MV-4-11 (cell line): Measurements from ENCODE around the gene KRTAP15-1.

ENCODE experiments used
- DNase-seq: peaks from one replicate; lab custom pipeline; 2025; lab: John Stamatoyannopoulos, UW

KRTAP15-1 gene, protein sequence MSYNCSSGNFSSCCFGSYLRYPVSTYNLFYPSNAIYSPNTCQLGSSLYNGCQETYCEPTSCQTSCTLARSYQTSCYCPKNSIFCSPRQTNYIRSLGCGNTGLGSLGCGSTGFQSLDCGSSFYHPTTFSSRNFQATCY

DNA sequence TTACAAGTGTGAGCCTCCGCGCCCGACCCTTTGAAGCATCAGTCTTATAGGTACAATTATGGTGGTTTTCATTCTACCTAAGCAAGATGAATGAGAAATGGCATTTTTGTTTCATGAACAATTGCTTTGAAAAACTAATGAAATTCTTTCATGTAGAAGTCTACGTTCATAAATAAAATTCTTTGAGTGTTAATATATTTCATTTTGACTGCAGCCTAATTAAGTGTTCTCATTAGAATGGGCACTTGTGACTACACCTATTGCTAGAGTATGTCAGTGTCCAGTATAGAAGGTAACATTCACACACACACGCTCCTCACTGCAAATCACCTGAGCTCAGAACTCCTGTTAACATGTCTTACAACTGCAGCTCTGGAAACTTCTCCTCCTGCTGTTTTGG is at the start of gene KRTAP15-1:
Gene KRTAP15-1 (plus strand): TSS at position 301 of the 400 bp plus-strand sequence. CDS start 53 bp downstream, at position 354.
- no peak for DNase-seq

DNA sequence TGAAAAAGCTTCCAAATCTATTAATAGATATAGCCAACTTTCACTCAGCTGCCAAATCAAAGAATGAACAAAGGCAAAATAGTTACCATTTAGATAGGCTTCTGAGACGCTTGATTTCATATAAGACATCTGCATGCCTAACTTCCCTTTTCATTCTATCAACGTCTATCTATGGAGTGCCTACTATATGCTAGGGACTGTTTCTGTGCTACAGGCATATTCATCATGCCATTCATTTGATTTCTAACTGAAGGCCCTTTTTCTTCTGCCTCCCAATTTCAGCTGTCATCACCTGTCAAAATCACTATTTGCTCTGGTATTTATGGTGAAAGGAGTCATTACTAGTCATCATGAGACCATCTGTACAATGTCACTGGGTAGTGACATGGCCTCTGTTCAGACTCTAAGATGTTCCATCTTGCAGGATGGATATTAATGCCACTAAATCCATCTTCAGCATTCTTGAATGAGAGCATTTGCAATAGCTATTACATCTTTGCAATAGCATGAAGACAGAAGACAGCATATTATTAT is 48.5 kb upstream of the KRTAP15-1 start:
- DNase-seq = no peak

DNA sequence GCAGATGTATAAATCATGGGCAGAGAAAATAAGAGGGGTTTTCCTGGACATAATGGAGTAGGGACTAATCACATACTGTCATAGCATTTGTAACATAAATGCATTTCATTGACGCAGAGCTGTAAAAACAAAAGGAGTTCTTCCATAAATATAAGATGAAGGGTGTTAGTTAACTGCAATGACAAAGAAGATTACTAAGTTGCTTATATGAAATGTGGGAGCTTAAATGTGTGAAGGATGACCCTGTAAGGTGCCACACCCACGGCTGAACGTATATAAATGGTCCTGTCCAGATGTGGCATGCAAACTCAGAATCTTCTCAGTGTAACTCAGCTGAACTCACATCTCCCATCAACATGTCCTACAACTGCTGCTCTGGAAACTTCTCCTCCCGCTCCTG is 44.3 kb upstream of the KRTAP15-1 start, which contains the start of gene KRTAP13-1:
Gene KRTAP13-1 (plus strand): TSS at position 301 of the 400 bp plus-strand sequence. CDS start 56 bp downstream, at position 357.
- no peak for DNase-seq

DNA sequence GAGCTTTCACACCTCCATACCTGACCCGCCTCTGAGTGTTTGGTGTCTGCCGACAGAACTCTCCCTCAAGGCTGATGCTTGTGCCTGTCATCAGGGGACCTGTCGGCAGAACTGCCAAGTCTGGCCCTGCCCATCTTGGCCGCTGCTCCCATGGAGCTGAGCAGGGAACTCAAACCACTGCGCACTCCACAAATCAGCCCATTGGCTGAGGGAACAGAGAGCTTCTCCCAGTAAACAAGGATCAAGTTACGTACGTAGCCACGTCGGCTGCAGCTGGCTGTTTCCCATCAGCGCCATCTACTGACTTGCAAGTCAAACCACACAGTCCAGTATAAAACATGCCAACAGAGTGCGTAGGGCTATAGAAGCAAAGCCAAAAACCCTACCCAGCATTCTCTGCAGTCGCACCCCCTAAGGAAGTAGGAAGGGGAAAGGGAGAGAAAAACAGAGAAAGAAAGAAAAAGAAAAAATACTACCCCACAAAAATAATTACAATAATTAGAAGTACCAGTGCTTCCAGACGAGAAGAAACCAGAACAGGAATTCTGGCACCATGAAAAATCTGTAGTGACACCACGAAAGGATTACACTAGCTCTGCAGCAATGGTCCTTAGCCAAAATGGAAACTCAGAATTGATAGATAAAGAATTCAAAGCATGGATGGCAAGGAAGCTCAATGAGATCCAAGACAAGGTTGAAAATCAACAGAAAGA is 31.1 kb upstream of the KRTAP15-1 start:
- no peak for DNase-seq

DNA sequence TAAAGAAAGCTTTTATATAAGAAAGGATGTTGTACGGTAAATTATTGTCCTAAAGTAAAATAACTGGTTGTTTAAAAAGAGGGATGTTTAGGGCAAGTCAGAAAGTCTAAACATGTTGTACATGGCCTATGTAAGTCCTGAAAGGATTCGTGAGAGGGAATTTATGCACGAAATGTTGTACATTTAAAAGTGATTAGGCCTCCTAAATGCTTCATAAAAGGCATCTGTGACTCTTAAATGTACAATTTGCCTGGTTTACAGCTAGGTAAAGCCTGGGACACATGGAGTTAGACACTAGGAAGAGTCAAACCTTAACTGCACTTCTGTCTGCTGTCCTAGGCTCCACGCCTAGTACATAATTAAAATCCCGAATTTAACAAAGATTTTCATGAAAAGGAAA is 24.1 kb upstream of the KRTAP15-1 start:
- no peak for DNase-seq

- DNase-seq = no peak
Measured at GRCh38 chr21:30425826-30426225, 14.2 kb upstream of the KRTAP15-1 start, which contains the start of gene KRTAP13-3. TSS of gene KRTAP13-3 (minus strand) at chr21:30425926. CDS start at chr21:30425912, 14 bp downstream.

DNA sequence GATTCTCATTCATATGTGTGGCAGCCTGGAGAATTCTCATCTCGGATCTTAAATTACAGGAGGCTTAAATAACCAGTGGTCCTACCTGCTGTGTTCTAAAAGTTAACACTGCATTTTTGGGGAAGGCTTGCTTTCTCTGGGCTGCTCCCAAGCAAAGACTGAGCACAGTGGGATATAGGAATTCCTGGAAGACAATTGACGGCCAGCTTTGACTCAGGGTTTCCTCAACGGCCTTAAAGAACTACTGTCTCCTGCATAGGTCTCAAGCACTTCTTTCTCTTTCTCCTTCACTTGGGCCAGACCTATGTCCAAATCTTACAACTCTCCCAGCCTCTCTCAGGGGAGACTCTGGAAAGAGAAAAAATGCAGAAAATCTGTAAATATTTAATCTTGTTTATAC is 13.3 kb upstream of the KRTAP15-1 start:
- DNase-seq = no peak

DNA sequence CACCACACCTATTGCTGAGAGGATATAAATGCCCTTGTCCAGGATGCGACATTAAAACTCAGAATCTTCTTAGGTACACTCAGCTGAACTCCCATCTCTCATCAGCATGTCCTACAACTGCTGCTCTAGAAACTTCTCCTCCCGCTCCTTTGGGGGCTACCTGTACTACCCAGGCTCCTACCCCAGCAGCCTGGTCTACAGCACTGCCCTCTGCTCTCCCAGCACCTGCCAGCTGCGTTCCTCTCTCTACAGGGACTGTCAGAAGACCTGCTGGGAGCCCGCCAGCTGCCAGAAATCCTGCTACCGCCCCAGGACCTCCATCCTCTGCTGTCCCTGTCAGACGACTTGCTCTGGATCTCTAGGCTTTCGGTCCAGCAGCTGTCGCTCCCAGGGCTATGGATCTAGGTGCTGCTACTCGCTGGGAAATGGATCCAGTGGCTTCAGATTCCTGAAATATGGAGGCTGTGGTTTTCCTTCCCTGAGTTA is 9.9 kb upstream of the KRTAP15-1 start, which contains the start of gene KRTAP13-4:
Gene KRTAP13-4 (plus strand): TSS at position 51 of the 486 bp plus-strand sequence. CDS start 56 bp downstream, at position 107.
- DNase-seq = no peak

- DNase-seq = no peak
Measured at GRCh38 chr21:30434033-30434631, 5.9 kb upstream of the KRTAP15-1 start.

DNA sequence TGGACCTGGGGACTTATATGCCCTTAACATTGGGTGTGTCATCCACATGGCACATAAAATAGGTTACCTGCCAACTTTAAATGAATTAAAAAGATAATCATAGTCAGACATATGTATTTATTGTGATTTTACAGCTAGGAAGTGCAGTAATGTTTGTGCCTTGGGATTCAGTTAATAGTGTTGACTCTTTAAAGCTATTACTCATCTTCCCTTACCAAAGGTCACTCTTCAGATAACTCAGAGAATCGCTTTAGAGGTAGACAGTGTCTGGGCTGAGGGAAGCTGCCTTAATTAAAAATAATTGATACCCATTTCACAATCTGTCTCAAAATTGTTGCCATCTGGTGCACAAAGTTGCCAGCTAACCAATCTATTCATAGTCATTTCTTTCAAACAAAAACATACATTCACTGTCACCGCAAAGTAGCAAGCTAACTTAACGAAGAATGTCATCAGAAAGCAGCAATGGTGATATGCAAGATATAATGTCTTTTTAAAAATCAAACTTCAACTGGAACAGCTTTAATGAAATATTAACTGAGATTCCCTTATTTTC is 3.0 kb upstream of the KRTAP15-1 start:
- DNase-seq = no peak

GRCh38 chr21:30443226-30443625 is 3.2 kb downstream of the KRTAP15-1 start:
- DNase-seq = no peak

DNA sequence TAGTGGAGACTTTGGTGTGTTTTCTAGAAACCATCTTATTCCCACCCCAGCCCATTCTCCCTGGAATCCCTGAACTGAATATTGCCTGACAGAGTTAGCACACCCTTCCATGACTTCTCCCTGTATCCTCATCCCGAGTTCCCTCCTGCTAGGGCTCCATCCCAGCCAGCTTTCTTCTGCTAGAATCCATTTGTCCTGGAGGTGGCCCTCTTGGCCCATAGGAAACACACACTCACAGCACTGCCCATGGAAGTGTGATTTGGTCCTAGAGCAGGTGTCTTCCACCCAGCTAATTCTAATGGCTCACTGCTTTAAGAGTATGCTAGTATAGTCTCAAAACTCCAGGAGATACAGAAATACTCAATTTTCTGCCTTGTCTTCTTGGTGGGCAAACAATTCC is 4.1 kb downstream of the KRTAP15-1 start:
- no peak for DNase-seq

DNA sequence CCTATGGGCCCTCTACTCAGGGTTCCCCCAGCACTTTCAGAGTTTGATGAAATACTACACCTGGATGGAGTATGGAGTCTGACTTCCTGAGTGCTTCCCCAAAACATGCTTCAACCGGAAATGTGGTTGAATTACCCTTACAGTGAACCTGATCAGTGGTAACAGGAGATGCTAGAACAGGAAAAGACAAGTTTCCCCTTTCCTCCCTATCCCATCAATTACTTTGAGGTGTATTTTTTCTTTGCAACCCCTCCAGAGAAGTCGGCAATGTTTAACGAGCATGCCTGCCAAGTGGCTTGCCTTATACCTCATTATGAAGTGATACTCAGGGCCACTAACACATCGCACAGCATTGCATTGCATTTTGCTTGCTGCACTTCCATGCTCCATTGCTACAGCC is 7.0 kb downstream of the KRTAP15-1 start:
- no peak for DNase-seq

DNA sequence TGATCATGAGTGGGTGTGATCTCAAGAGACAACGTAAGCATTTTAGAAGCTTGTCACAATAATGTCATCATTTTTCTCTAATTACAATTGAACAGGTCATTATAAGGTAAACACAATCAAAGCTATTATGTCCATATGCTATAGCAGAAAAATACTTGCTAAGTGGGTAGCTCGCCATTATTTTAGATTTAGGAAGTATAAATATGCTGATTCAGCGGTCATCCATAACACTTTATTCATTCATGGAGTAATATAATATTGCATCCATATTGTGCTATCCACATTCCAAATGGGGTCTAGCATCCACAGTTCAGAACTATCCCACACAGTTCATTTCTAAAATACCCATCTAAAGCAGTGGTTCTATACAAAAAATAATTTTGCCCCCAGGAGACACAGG is 8.4 kb downstream of the KRTAP15-1 start:
- no peak for DNase-seq

GRCh38 chr21:30463713-30464112 is 23.6 kb downstream of the KRTAP15-1 start:
- DNase-seq = no peak

GRCh38 chr21:30468900-30469714 is 29.0 kb downstream of the KRTAP15-1 start:
- no peak for DNase-seq

GRCh38 chr21:30478004-30478403 is 37.9 kb downstream of the KRTAP15-1 start:
- no peak for DNase-seq

DNA sequence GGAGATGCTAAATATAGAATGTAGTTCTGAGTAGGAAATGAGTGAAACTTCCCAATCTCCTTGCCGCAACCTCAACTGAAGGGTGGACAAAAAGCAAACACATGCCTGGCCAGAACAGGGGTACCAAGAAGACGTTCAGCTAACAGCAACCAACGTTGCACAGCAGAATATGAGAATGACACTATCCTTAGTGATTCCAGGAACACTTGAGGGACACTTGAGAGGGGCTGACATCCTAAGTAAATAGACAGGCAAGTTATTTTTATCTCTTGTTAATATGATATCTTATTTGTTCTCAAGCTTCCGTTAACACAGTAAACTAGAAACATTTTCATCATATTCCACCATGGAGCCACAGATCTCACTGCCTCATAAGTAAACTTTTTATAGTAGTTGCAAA is 39.2 kb downstream of the KRTAP15-1 start:
- no peak for DNase-seq

DNA sequence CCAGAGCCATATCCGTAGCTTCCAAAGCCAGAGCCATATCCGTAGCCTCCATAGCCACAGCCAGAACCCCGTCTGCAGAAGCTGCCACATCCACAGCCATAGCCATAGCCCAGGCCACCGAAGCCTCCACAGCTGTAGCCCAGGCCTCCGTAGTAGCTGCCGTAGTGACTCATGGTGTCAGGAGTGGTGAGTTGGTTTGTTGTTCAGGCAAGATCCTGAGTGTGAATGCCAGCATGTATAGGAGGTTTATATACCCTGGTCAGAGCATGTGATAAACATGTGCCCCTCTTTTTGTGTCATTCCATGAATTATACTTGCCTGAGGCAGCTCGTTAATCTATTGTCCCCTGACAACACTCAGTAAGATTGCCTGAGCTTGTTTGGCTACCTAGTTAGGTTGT is 40.1 kb downstream of the KRTAP15-1 start, which contains the start of gene KRTAP19-1:
Gene KRTAP19-1 (minus strand): TSS at position 223 of the 400 bp plus-strand sequence. CDS start 50 bp downstream, at position 173.
- DNase-seq = no peak

GRCh38 chr21:30482130-30482529 is 42.1 kb downstream of the KRTAP15-1 start:
- no peak for DNase-seq

DNA sequence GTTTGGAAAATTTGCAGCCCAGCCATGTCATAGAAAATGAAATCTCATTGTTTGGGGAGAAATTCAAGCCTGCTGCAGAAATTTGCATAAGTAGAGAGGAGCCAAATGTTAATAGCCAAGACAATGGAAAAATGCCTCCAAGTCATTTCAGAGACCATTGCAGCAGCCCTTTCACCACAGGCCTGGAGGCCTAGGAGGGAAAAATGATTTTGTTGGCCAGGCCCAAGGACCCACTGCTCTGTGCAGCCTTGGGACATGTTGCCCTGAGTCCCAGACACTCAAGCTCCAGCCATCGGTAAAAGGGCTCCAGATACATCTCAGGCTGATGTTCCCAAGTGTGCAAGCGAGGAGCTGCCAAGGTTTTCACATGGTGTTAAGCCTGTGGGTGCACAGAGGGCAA is 46.1 kb downstream of the KRTAP15-1 start:
- DNase-seq = no peak
